HL-60/S4 (cell line): Measurements from ENCODE around the gene HAPSTR1.
"Not testable (repeated sequence)": the region's sequence is repeated elsewhere in the genome, so short reads cannot be mapped to it uniquely, and the experiment has no call there.

Experiments used
- in situ Hi-C: fragments of 300-500 bp; cut with MboI; formaldehyde crosslinking; loops from 2 replicates; pipeline ENCODE4 v1.14.3; 2022; ENCODE audit warnings: low sequenced_read_pairs

Gene HAPSTR1

DNA sequence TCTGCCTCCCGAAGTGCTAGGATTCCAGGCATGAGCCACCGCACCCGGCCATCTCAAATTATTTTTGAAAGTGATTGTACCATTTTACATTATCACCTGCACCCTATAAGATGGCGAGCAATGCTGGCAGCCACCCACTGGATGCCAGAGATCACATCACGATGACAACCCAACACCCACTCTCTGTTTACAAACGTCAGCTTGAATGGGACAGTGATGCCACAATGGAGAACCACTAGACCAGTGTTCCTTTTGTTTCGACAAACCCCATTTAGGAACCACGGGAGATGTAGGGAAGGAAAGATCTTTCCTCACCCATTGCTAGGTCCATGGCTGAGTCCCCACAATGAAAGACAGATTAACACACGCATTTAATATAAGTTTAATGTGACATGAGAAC is 20.1 kb upstream of the HAPSTR1 start:
- in situ Hi-C loops: no loop called here

DNA sequence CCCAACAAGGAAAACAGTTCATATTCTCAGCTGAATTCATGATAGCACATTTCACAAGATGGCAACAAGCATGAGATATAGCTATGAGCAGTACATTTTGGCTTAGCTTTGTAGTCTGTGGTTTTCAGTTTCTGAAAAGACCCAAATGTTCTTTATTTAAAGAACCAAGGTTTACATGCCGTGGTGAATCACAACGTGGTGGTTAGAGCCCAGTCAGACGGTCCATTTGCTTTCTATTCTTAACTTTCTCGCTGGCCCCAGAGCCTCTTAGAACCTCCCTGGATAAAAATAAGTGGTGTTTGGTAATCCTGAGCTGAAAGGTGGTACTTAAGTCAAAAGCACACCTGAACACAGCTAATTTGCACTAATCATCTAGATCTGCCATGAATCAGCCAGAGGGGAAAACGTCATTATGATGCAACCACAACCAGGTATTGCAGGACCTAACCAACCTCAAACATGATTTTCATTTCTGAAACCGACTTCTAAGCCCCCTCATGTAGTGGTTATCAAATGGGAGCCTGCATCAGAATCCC is 18.6 kb upstream of the HAPSTR1 start:
- in situ Hi-C loops: no loop called here

DNA sequence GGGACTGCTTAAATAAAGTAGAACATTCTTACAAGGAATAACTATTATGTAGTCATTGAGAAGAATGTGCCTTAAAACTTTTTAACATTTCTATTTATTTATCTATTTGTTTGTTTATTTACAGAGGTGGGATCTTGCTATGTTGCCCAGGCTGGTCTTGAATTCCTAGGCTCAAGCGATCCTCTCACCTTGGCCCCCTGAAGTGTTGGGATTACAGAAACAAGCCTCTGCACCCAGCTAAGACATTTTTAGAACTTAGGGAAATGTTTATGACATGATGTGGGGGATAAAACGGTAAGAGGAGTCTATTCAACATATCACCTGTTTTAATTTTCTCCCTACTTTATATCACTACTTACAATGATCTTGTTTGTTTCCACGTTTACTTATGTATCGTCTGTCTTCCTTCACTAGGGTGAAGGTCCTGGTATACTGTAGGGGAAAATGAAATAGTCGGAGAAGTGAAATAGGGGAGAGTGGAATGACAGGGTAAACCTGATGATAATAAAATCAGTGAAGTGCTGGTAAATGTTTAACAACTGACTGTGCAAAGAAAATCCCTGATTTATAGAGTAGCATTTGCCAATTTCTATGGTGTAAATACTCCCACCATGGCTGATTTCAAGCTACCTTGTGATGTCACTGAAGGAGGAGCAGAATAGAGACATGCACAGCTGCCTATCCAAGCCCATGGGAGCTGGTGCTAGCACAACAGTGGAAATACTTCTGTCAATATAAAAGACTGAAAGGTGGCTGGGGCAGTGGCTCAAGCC is 16.0 kb upstream of the HAPSTR1 start:
- in situ Hi-C loops: no loop called here

DNA sequence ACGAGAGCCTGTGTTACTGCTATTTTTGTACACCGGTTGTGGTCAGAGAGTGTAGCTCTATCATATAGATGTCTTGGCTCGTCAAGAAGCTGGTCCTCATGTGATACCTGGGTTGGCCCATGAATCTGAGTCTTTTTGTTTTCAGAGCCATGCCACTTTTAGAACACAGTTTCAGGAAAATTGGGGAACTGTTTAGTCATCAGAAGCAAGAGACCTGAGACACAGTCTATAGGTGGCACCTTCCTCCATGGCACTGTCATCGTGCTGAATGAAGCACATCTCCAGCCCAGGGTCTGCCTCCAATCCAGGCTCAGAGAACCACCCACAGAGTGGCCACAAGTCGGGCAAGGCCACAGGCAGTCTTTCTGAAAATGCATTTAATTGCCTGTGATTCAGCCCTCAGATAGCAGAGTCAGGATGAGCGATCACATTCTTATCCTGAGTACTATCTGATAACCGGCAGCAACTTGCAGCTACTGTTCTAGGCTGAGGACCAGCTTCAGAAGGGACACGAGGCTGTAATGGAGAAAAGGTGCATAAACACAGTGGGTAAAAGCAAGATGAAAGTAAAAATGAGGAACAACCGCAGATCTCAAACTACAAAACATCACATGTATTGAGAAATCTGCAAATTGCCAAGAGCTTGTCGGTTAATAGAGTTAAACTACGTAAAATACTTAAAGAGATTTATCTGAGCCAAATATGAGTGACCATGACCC is 14.2 kb upstream of the HAPSTR1 start:
- in situ Hi-C loops: no loop called here

DNA sequence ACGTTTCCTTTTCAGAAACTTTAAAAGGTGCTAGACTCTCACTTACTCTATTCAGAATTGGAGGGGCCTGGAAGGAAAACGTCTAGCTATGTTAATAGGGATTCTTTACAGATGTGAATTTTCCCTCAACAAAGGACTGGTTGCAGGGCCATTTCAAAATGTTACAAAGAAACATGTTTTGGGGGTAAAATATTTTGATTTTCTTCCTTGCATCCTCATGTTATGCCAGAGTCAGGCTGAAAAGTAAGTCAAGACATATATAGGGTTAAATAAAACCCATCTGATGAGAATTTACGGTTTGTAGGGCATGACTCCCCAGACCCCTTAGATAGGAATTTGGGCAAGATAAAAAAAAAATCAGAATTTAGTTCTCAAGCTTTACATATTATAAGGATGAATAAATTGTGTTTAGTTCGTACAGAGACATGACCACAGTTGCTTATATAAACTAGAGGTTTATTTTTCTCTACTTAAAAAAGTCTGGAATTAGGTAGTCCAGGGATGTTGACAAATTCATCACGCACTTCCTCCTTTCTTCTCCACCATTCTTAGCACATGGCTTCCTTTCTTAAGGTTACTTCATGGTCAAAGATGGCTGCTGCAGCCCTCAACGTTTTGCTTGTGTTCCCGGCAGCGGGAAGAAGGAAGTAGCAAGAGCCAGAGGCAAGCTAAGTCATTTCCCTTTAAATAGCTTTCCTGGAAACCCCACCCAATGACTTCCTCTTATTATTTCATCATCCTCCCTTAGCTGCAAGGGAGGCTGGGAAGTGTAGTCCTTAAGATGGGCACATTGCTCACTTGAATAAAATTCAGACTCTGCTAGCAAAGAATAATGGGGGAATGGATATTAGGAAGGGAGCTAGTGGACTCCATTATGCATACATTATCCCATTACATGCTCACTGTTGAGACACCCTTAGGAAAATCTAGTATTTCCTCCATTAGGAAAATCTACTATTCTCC is 12.7 kb upstream of the HAPSTR1 start:
- in situ Hi-C loops: not testable (repeated sequence)

DNA sequence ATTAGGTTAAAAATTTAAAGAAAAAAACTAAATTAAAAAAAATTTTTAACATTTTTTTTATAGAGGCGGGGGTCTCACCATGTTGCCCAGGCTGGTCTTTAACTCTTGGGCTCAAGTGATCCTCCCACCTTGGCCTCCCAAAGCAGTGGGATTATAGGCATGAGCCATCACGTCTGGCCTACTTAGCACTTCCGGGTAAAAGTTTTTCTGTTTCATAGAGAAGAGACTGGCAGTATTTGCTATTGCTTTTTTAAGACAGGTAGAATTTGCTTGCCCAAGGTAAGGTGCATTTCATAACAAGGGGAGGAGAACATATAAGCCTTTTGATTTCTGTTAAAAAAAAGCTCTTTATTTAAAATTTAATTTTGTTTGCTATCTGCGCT is 12.0 kb upstream of the HAPSTR1 start:
- in situ Hi-C loops: no loop called here

DNA sequence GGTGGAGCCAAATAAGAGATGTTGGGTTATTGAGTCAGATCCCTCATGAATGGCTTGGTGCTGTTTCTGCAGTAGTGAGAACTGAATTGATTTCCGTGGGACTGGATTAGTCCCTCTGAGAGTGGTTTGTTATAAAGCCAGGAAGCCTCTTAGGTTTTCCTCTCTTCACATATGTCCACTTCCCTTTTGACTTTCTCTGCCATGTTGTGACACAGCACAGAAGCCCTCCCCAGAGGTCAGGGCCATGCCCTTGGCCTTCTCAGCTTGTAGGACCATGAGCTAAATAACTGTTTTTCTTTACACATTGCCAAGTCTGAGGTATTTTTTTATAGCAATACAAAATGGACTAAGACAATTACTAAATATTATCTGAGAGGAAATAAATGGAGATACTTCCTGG is 10.3 kb upstream of the HAPSTR1 start:
- in situ Hi-C loops: no loop called here

DNA sequence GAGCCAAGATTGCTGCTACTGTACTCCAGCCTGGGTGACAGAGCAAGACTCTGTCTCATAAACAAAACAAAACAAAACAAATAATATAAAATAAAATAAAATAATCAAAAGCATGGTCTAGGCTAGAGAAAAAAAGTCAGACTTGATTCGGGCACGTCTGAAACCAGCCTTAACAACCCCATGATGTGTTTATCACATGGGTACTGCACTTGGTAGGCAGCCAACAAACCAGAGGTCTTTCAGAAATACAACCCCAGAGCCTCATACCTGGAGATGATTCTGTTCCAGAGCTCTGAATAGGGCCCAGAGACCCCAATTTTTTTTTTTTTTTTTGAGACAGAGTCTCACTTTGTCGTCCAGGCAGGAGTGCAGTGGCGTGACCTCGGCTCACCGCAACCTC is 9.6 kb upstream of the HAPSTR1 start:
- in situ Hi-C loops: no loop called here

DNA sequence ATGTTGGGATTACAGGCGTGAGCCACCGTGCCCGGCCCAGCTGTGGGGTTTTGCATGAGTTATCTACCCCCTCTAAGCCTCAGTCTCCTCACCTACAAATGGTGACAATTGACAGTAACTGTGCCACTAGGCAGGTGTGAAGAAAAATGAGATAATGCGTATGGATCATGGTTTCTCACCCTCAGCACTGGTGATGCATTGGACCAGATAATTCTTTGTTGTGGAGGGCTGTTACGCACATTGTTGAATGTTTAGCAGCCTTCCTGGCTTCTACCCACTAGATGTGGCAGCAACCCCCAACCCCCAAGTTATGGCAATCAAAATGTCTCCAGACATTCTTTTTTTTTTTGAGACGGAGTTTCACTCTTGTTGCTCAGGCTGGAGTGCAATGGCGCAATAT is 9.0 kb upstream of the HAPSTR1 start:
- in situ Hi-C loops: no loop called here

DNA sequence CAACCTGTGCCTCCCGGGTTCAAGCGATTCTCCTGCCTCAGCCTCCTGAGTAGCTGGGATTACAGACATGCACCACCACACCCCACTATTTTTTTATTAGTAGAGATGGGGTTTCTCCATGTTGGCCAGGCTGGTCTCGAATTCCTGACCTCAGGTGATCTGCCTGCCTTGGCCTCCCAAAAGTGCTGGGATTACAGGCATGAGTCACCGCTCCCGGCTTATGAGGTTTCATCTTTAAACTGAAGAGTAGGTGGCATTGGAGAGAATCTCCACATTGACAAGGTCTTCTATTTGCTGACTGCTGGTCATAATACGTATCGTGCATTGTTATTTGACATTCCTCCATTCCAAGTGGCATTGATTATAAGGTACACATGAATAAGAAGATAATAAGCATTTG is 3.7 kb upstream of the HAPSTR1 start:
- in situ Hi-C loops: not testable (repeated sequence)

DNA sequence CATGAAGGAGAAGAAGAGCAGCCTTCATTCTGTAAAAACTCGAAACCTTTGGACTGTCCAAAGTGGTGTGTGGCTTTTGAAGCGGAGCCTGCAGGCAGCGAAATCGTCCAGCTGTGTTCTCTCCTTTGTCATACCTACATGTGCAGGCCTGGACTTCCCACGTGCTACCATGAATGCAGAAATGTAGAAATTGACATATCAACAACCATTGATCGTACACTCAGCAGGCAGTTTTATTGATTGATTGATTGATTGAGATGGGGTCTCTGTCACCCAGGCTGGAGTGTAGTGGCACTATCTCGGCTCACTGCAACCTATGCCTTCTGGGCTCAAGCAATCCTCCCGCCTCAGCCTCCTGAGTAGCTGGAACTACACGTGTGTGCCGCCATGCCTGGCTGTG is 2.6 kb upstream of the HAPSTR1 start:
- in situ Hi-C loops: no loop called here

DNA sequence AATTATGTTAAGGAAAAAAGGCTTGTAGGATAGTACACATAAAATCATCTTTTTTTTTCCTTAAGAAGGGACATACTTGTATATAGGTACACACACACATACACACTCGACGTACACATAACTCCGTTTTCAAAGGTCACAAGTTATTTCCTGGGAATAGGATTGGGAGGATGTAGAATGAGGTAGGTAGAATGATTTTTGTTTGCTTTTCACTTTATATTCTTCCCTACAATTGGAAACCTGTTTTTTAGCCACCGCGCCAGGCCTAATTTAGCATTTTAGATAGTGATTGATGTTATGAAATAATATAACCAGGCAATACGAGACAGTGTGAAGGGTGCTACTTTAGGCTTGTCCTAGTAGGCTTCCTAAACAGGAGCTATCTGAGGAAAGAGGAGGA is 1.8 kb upstream of the HAPSTR1 start:
- in situ Hi-C loops: no loop called here

DNA sequence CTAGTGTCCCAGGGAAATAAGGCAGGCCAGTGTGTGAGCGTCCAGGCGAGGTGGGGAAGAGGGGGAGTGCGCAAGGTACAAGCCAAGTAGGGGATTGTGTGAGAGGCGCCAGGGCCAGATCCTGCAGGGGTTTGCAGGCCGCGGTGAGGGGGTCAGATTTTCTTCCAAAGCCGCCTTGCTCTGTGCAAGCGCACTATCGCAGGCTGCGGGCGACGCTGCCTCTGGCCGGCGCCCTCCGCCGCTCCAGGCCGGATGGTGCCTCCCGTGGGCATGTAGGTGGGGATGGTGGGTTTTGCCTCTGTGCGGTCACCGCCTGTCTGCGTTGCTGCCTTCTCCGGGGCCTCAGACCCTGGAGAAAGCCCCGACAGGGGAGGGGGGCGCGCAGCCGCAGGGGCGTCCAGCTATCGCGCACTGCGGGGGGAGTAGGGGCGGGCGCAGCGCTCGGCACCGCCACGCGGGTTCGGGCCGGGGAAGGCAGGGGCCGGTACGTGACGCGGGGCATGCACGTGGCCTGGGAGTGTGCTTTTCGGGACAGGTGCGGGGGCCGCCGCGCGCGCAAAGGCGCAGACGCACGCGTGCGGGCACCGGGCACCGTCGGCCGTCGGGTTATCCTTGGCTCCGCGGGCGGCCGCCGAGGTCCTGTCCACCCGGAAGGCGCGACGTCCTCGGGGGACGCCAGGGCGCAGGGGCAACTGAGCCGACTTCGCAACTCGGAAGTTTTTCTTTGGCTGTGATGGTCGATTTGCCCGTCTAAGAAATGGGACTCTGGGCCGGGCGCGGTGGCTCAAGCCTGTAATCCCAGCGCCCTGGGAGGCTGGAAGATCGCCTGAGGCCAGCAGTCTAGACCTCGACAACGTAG is 1.1 kb upstream of the HAPSTR1 start:
- in situ Hi-C loops: no loop called here

DNA sequence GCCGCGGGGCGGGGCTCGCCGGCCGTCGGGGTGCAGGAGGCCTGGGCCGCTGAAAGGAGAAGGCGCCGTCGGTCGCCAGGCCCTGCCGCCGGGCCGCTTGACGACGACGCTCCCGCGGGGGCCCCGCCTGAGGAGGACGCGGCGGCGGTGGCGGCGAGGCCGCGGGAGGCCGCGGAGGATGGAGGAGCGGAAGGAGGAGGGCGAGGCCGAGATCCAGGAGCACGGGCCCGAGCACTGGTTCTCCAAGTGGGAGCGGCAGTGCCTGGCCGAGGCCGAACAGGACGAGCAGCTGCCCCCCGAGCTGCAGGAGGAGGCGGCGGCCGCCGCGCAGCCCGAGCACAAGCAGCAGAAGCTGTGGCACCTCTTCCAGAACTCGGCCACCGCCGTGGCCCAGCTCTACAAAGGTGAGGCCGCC is 430 bp downstream of the HAPSTR1 start:
- in situ Hi-C loops: no loop called here

DNA sequence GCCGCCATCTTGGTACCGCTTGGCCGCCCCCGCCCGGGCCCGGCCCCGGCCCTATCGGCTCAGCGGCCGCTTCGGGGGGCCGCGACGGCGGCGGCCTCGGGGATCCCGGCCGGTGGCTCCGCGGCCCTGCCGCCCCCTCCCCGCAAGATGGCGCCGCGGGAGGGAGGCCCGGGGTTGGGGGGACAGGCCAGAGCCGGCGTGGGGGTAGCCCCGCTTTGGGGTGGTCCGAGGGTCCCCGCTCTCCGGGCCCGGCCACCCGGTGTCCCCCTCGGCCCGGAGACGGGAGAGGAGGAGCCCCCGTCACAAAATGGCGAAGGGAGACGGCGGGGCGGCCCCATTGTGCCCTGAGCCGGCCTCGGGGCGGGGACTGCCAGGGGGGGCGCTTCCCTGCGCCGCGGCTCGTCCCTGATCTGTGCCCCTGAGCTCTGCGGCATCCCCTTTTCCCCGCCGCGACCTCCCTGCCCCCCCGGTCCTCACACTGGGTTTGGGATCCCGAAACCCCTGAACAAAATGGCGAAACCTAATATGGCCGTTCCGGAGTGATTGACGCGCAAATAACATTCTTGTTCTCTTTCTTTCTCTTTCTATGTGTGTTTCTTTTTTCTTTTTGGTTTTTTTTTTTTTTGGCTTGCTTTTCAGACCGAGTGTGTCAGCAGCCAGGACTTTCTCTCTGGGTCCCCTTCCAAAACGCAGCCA is 986 bp downstream of the HAPSTR1 start:
- in situ Hi-C loops: no loop called here

DNA sequence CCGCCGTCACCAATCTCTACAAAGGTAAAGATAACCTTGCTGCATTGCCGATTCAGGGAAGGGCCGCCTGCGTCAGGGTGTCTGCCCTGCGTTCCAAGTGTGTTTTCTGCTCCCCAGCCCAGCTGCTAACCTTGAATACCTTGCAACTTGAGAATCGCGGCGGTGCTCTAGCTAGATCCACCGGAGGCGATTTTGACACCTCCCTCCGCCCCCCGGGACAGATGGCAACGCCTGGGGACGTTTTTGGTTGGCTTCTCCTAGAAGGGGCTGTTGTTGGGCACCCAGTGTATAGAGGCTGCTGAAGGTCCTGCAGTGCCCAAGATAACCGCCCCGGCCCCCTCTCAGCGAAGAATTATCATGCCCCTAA is 1.5 kb downstream of the HAPSTR1 start:
- in situ Hi-C loops: no loop called here

DNA sequence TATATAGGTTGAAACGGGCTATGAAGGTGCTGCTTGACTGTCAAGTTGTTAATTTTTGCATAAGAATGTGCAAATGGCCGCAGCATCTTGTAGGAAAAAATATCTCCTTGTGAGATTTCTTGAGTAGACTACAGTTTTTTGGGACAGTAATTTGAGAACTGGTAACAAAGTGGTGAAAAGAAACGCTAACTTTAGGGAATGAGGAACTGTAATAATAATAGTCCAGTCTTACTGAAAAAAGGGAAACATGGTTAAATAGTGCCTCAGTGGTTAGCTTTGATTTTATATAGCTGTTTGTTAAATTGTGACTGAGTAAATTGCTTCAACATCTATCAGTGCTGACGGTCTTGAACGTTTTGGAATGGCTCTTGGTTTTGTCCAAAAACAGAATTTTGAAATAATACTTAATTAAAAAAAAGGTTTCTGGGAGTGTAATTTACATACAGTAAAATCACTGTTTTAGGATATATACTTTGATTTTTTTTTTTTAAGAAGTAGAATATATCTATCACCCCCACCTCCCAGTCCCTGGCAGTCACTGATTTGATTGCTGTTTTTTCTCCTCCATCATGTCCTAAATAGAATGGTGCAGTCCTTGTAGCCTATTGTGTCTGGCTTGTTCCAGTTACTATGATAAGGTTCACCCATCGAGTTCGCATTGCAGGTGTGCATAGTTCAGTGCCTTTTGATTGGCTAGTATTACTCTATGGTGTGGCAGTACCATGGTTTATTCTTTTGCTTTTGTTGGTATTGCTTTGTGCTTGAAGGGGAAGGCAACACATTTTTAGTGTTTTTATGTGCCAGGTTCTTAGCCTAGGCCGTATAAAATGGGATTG is 2.8 kb downstream of the HAPSTR1 start:
- in situ Hi-C loops: no loop called here

DNA sequence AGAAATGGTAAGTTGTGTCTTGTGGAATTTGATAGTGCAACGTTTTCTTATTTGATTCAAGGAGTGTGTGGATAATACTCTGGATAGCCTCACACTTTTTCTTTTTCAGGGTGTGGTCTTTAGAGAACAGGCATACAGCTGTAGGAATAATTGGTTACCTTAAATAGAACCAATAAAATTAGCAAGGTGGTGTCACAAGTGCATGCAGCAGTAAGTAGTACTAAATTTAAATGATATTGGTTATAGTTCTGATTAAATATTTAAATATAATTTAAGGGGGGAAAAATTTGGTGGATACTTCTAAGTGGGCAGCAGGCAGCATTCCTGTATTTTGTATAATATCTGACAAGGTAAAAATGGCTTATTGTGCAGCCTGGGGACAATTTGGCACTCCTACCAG is 3.7 kb downstream of the HAPSTR1 start:
- in situ Hi-C loops: no loop called here
